22Rv1 (cell line): Measurements from ENCODE around the gene ABCA6.

ENCODE experiments used
- ZFX ChIP-seq: fragments of 450-650 bp; IDR thresholded peaks from 2 replicates; pipeline ENCODE4 v1.6.1; 2017; ENCODE audit warnings: antibody characterized with exemption, borderline replicate concordance
- TF ChIP-seq, protein P1 (sequence below): fragments of 450-650 bp; IDR thresholded peaks from 2 replicates; pipeline ENCODE4 v1.5.1; 2017; ENCODE audit warnings: mild to moderate bottlenecking

DNA sequence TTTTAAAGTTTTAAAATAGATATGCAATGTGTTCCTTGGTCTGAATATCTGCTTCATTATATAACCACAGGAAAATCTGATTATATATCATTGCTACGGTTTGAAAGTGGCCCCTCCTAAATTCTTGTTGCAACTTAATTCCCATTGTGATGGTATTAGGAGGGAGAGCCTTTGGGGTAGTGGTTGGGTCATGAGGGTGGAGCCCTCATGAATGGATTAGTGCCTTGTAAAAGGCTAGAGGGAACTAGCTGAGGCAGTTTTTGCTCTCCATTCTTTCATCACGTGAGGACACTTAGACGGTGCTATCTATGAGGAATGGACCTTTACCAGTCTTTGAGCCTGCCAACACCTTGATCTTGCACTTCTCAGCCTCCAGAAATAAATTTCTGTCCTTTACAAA, 7.6 kb downstream of the ABCA6 start:
- TF ChIP-seq, protein P1, sequence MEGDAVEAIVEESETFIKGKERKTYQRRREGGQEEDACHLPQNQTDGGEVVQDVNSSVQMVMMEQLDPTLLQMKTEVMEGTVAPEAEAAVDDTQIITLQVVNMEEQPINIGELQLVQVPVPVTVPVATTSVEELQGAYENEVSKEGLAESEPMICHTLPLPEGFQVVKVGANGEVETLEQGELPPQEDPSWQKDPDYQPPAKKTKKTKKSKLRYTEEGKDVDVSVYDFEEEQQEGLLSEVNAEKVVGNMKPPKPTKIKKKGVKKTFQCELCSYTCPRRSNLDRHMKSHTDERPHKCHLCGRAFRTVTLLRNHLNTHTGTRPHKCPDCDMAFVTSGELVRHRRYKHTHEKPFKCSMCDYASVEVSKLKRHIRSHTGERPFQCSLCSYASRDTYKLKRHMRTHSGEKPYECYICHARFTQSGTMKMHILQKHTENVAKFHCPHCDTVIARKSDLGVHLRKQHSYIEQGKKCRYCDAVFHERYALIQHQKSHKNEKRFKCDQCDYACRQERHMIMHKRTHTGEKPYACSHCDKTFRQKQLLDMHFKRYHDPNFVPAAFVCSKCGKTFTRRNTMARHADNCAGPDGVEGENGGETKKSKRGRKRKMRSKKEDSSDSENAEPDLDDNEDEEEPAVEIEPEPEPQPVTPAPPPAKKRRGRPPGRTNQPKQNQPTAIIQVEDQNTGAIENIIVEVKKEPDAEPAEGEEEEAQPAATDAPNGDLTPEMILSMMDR, result no peak
- no peak for TF ChIP-seq ZFX
